Duodenal mucosa (tissue), 2 donors: Measurements from ENCODE around the gene SOX18.
A peak's percentile ranks its signal among the peaks of the same experiment; 100 is the strongest.

Source experiments
- H3K27ac ChIP-seq: one replicate; pipeline ENCODE4 v1.7.0; 2013; ENCODE audit warnings: low read depth, low read length
- H3K27me3 ChIP-seq, 2 donors: one replicate each; pipeline ENCODE4 v1.7.0; 2013; ENCODE audit warnings: low read length in 2 of 2, control low read depth in 1 of 2; ENCODE audit not compliant: insufficient read depth in 2 of 2, control insufficient read depth in 1 of 2
- H3K36me3 ChIP-seq, 2 donors: one replicate each; pipeline ENCODE4 v1.7.0; 2013; ENCODE audit warnings: low read length in 2 of 2, control low read depth in 1 of 2; ENCODE audit not compliant: insufficient read depth in 2 of 2, control insufficient read depth in 1 of 2
- H3K4me1 ChIP-seq, 2 donors: one replicate each; pipeline ENCODE4 v1.7.0; 2013; ENCODE audit warnings: low read length in 2 of 2, control low read depth in 1 of 2; ENCODE audit not compliant: insufficient read depth in 2 of 2, control insufficient read depth in 1 of 2
- H3K4me3 ChIP-seq, 2 donors: one replicate each; pipeline ENCODE4 v1.7.0; 2013; ENCODE audit warnings: low read length in 2 of 2, low read depth in 1 of 2
- H3K9ac ChIP-seq, 2 donors: one replicate each; pipeline ENCODE4 v1.7.0; 2013; ENCODE audit warnings: low read length in 2 of 2, low read depth in 1 of 2
- H3K9me3 ChIP-seq, 2 donors: one replicate each; pipeline ENCODE4 v1.7.0; 2013; ENCODE audit warnings: low read length in 2 of 2, control low read depth in 1 of 2; ENCODE audit not compliant: control insufficient read depth in 1 of 2

The SOX18 gene

GRCh38 chr20:64080813-64081623, 31.6 kb upstream of the SOX18 start:
- H3K4me1 ChIP-seq: peaks cover 8 to 39% of the 10 kb centered on the region in 2 donors

DNA sequence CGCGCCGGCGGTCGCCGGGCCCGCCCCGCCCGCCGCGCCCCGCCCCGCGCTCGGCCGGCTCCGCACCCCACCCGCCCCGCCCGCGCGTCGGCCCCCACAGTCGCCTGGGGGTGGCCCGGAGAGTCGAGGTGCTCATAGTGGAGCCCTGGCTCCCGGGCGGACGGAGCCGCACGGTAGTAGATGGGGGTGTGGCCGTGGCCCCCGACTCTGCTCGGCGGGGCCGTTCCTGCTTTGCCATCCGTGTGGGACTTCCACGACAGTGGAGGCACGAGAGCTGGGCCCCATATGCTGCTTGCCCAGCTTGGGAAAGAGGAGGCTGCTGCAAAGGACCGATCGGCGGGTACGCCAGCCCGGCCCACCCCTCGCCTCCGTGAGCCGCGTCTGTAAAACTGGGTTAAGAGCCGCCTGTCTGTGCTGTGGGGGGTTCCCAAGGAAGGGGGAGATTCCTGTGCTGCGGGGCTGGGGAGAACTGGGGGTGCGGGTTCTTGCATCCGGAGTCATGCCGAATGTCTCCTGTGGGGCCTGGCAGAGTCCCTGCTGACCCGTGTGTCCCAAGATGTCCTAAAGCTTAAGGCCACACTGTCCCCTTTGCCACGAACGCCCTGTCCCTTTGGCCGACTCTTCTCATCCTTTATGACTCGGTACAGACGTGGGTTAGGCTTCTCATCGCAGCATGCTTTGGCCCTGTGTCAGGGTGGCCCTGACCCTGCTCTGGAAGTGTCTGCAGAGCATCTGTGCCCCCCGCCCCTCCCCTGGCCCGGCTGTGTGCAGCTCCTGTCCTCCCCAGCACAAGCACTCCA, 30.8 kb upstream of the SOX18 start, which contains the start of gene OPRL1:
TSS of gene OPRL1 (plus strand) at position 70 of the 800 bp plus-strand sequence. CDS start 12,639 bp downstream, outside the sequence.
- peaks cover 0 to under 1% of the 10 kb centered on the region in 2 donors for H3K36me3 ChIP-seq
- peak within 1 kb of the TSS; percentile 71 for H3K4me3 ChIP-seq

More at GRCh38 chr20:64080813-64081623, 31.6 kb upstream of the SOX18 start:
- H3K9ac ChIP-seq: no peak overlapping the region
- H3K36me3 ChIP-seq: no peaks in the 10 kb centered on the region
- H3K9me3 ChIP-seq: no peaks in the 10 kb centered on the region
- H3K27me3 ChIP-seq: peaks cover 20 to 44% of the 10 kb centered on the region in 2 donors
- H3K4me3 ChIP-seq: peak overlapping the region in 1 of 2 donors; percentile 57
- no peak overlapping the region for H3K27ac ChIP-seq

DNA sequence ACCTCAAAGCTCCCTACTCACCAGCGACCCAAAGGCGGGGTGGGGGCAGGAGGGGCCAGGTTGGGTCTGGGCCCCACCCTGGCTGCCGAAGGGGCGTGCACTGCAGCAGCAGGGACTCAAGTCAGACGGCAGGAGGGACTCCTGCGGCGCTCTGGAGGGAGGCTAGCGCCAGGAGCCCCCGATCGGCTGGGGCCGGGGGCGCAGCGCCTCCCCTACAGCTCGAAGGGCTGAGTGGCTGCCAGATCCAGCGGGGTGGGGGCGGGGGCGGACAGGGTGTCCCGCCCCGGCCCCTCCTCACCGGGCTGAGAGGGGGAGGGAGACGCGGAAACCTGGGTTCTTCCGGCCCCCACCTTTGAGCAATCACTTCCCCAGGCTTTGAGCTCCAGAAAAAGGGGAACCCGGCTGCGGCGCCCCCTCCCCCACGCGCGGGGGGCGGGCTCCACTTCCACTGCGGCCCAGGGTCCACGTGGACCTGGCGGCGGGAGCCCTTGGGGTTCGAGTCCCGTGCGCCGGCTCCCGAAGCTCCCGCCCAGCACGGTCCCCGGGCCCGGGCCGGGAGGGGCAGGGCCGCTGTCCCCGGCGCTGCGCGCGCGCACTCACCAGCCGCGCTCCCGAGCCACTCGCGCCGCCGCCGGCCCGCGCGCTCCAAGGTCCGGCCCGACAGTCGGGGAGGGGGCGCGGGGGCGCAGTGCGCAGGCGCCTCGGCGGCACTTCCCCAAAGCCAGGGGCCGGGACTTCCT, 30.0 kb upstream of the SOX18 start, which contains the start of gene RGS19:
TSS of gene RGS19 (minus strand) at position 246 of the 740 bp plus-strand sequence. CDS start 2,632 bp downstream, outside the sequence.
- Histone ChIP-seq H3K4me3 (peak within 1 kb of the TSS; percentile 71), H3K27ac (peak within 1 kb of the TSS; percentile 42), H3K9ac (peak within 1 kb of the TSS; percentile 54 to 68), H3K27me3 (peaks cover 13 to 32% of the 10 kb centered on the region in 2 donors), H3K9me3 (no peaks in the 10 kb centered on the region), H3K36me3 (peaks cover 0 to 5% of the 10 kb centered on the region in 2 donors), H3K4me1 (peaks cover 8 to 38% of the 10 kb centered on the region in 2 donors)

More for the DNA sequence above, 30.8 kb upstream of the SOX18 start, which contains the start of gene OPRL1:
- H3K27me3 ChIP-seq: peaks cover 15 to 40% of the 10 kb centered on the region in 2 donors
- no peaks in the 10 kb centered on the region for H3K9me3 ChIP-seq
- peaks cover 8 to 39% of the 10 kb centered on the region in 2 donors for H3K4me1 ChIP-seq
- peak within 1 kb of the TSS; percentile 54 to 68 for H3K9ac ChIP-seq
- peak within 1 kb of the TSS; percentile 42 for H3K27ac ChIP-seq

GRCh38 chr20:64078934-64079272, 29.5 kb upstream of the SOX18 start:
- peaks cover 9 to 26% of the 10 kb centered on the region in 2 donors for H3K27me3 ChIP-seq
- peaks cover 0 to 8% of the 10 kb centered on the region in 2 donors for H3K36me3 ChIP-seq
- peak overlapping the region; percentile 54 to 68 for H3K9ac ChIP-seq
- peak overlapping the region; percentile 71 for H3K4me3 ChIP-seq
- peaks cover 8 to 34% of the 10 kb centered on the region in 2 donors for H3K4me1 ChIP-seq
- H3K9me3 ChIP-seq: no peaks in the 10 kb centered on the region
- H3K27ac ChIP-seq: peak overlapping the region; percentile 32

DNA sequence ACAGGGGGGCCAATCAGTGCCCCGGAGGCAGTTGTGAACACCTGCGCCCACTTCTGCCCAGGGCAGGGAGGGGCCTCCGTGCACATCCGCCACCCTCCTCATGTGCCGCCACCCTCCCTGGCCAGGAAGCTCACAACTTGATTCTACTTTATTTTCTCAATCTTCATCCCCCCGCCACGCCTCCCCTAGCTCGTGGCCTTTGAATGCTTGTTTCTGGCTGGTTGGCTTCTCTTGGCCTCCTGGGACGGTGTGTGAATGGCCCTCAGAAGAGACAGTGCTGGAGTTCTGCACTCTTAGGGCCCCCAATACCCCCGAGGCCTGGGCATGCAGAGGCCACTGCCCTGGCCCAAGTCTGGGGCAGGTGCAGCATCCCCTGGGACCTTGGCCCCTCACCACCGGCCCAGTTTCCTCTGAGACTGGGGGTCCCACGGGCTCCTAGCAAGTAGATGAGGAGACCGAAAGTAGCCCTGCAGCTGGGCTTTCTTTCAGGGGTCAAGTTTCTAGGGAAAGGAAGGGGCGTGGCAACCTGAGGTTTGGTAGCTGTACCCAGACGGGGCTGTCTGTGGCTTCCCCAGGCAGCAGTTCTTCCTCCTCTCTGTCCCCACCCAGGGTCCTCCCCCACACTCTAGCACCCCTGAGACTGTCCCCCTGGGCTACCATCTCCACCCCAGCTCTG, 28.6 kb upstream of the SOX18 start:
- peaks cover 0 to 10% of the 10 kb centered on the region in 2 donors for H3K36me3 ChIP-seq
- peak overlapping the region; percentile 14 to 54 for H3K9ac ChIP-seq
- peak overlapping the region; percentile 71 for H3K4me3 ChIP-seq
- H3K9me3 ChIP-seq: no peaks in the 10 kb centered on the region
- no peak overlapping the region for H3K27ac ChIP-seq
- H3K4me1 ChIP-seq: peaks cover 8 to 30% of the 10 kb centered on the region in 2 donors
- peaks cover 5 to 21% of the 10 kb centered on the region in 2 donors for H3K27me3 ChIP-seq

DNA sequence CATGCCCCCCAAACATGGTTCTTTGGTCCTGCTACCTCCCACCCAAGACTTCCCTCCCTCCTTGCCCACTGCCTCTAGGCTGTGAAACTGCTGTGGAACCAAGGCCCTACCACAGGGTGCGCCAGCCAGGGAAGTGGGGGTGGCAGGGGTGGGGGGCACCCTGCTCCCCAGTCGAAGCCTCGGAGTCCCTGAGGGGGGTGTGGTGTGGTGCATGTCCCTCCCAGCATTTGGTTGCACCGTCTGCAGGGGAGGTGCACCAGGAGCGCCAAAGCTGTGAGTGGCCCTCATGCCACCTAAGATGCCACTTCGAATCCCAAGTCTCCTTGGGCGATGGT, 28.1 kb upstream of the SOX18 start:
- Histone ChIP-seq H3K9me3 (no peaks in the 10 kb centered on the region), H3K4me1 (peaks cover 8 to 27% of the 10 kb centered on the region in 2 donors), H3K4me3 (peak overlapping the region; percentile 71), H3K27me3 (peaks cover 3 to 18% of the 10 kb centered on the region in 2 donors), H3K27ac (no peak overlapping the region), H3K36me3 (peaks cover 0 to 10% of the 10 kb centered on the region in 2 donors), H3K9ac (peak overlapping the region; percentile 14 to 25)

DNA sequence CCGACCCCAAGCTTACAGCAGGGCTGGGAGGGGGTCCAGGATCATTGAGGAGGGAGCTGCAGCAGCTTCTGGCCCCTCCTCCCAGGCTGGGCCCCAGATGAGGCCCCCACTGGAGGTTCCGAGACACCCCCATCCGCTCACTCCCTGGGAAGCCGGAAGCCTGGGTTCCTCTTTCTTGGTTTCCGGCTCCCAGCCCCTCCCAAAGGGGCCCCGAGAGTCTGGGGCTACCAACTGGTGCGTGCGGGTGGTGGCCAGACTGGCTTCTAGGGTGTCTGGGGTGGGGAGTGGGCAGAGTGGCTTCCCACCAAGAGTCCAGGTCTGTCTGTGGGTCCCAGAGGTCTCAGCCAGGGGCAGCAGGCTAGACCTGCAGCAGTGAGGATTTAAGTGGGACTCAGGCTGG, 27.7 kb upstream of the SOX18 start:
- Histone ChIP-seq H3K9me3 (no peaks in the 10 kb centered on the region), H3K36me3 (peaks cover 0 to 10% of the 10 kb centered on the region in 2 donors), H3K4me3 (peak overlapping the region; percentile 71), H3K9ac (peak overlapping the region; percentile 14 to 25), H3K27ac (no peak overlapping the region), H3K27me3 (peaks cover 2 to 18% of the 10 kb centered on the region in 2 donors), H3K4me1 (peaks cover 8 to 27% of the 10 kb centered on the region in 2 donors)

GRCh38 chr20:64076061-64076997, 26.9 kb upstream of the SOX18 start:
- peaks cover 0 to 18% of the 10 kb centered on the region in 2 donors for H3K27me3 ChIP-seq
- H3K9me3 ChIP-seq: no peaks in the 10 kb centered on the region
- peaks cover 0 to 10% of the 10 kb centered on the region in 2 donors for H3K36me3 ChIP-seq
- peaks cover 8 to 22% of the 10 kb centered on the region in 2 donors for H3K4me1 ChIP-seq
- H3K9ac ChIP-seq: peak overlapping the region; percentile 14 to 25
- H3K27ac ChIP-seq: no peak overlapping the region
- peak overlapping the region in 1 of 2 donors; percentile 40 for H3K4me3 ChIP-seq
